GM23248 (cell line): Measurements from ENCODE around the gene NVL. TPM values are rescaled to one million over a fixed set of nuclear protein-coding genes. Genes with fewer than 3 reads are reported as not detected.
"Not testable (repeated sequence)": the region's sequence is repeated elsewhere in the genome, so short reads cannot be mapped to it uniquely, and the experiment has no call there.

ENCODE experiments used
- DNase-seq: peaks from one replicate; pipeline ENCODE4 v3.0.0-alpha.2; 2015
- H2AFZ ChIP-seq: fragments of 200-600 bp; sonication (generic); 2 replicates; pipeline ENCODE4 v1.6.1; 2016; ENCODE audit warnings: antibody characterized with exemption
- H3F3A ChIP-seq: fragments of 200-600 bp; sonication (generic); 2 replicates; pipeline ENCODE4 v1.6.1; 2016; ENCODE audit warnings: mild to moderate bottlenecking, antibody characterized with exemption, mixed run types; ENCODE audit not compliant: insufficient read depth
- H3K27ac ChIP-seq: fragments of 200-600 bp; sonication (generic); 2 replicates; pipeline ENCODE4 v1.5.1; 2016; ENCODE audit warnings: mild to moderate bottlenecking
- H3K27me3 ChIP-seq: fragments of 200-600 bp; sonication (generic); replicated peaks from 2 replicates; pipeline ENCODE4 v1.6.1; 2016; ENCODE audit warnings: mild to moderate bottlenecking; ENCODE audit not compliant: insufficient read depth
- H3K36me3 ChIP-seq: fragments of 200-600 bp; sonication (generic); 2 replicates; pipeline ENCODE4 v1.6.1; 2016; ENCODE audit warnings: low read depth, mild to moderate bottlenecking
- H3K4me1 ChIP-seq: fragments of 200-600 bp; sonication (generic); 2 replicates; pipeline ENCODE4 v1.6.1; 2016; ENCODE audit warnings: mild to moderate bottlenecking; ENCODE audit not compliant: insufficient read depth
- H3K4me2 ChIP-seq: fragments of 200-600 bp; sonication (generic); one replicate; pipeline ENCODE4 v1.6.1; 2016; ENCODE audit warnings: mild to moderate bottlenecking; ENCODE audit not compliant: unreplicated experiment
- H3K4me3 ChIP-seq: fragments of 200-600 bp; sonication (generic); 2 replicates; pipeline ENCODE4 v1.5.1; 2016; ENCODE audit warnings: mild to moderate bottlenecking
- H3K79me2 ChIP-seq: fragments of 200-600 bp; sonication (generic); 2 replicates; pipeline ENCODE4 v1.6.1; 2016; ENCODE audit warnings: mild to moderate bottlenecking; ENCODE audit not compliant: insufficient read depth
- H3K9ac ChIP-seq: fragments of 200-600 bp; sonication (generic); 2 replicates; pipeline ENCODE4 v1.6.1; 2016; ENCODE audit warnings: mild to moderate bottlenecking
- H3K9me2 ChIP-seq: fragments of 200-600 bp; sonication (generic); 2 replicates; pipeline ENCODE4 v1.6.1; 2016; ENCODE audit warnings: mixed run types, mild to moderate bottlenecking, moderate library complexity; ENCODE audit not compliant: insufficient read depth
- H3K9me3 ChIP-seq: fragments of 200-600 bp; sonication (generic); one replicate; pipeline ENCODE4 v1.6.1; 2017; ENCODE audit warnings: low read depth
- H4K20me1 ChIP-seq: fragments of 200-600 bp; sonication (generic); 2 replicates; pipeline ENCODE4 v1.6.0; 2016; ENCODE audit not compliant: insufficient read depth
- EZH2 ChIP-seq: fragments of 200-600 bp; sonication (generic); IDR thresholded peaks from 2 replicates; pipeline ENCODE4 v1.6.1; 2018; ENCODE audit warnings: antibody characterized with exemption, mild to moderate bottlenecking; ENCODE audit not compliant: insufficient read depth, poor library complexity, severe bottlenecking
- EZH2phosphoT487 ChIP-seq: fragments of 200-600 bp; sonication (generic); IDR thresholded peaks from 2 replicates; pipeline ENCODE4 v1.6.1; 2018; ENCODE audit warnings: antibody characterized with exemption, moderate library complexity, mild to moderate bottlenecking, low read depth; ENCODE audit not compliant: insufficient read depth
- WGBS, 2 experiments: methylation state at CpG; one replicate each; pipeline ENCODE4 v1.1.6; 2015 to 2017; ENCODE audit warnings: low lambda C conversion rate in 2 of 2, low coverage in 1 of 2; ENCODE audit errors: missing lambda C conversion rate in 2 of 2; 5-methylcytosine and 5-hydroxymethylcytosine counted together
- in situ Hi-C: fragments of 300-500 bp; cut with MboI; formaldehyde crosslinking; loops from 2 replicates; pipeline ENCODE4 v1.15.0; 2020
- polyA plus RNA-seq: library from polyadenylated mRNA; unstranded; fragments of >200 nt; fragmentation: Nextera tagmentation; extraction: Ambion mirVana; gene quantifications from 2 replicates; pipeline ENCODE4 v1.2.1, GENCODE V29; 2016
- total RNA-seq: library from RNA; depleted of rRNA; stranded (reverse); fragments of >200 nt; shearing (Covaris generic); gene quantifications from 2 replicates; pipeline ENCODE4 v1.2.3, GENCODE V29; 2014

NVL gene
- total and polyA plus RNA-seq, 2 experiments from 2014 or later = 17.9 to 28.3 TPM

GRCh38 chr1:224317383-224318045, 12.5 kb downstream of the NVL start:
- Histone ChIP-seq H3K4me1 (no peaks in the 10 kb centered on the region), H4K20me1 (no peaks in the 10 kb centered on the region), H2AFZ (no peak overlapping the region), H3K9ac (no peak overlapping the region), H3F3A (no peaks in the 10 kb centered on the region), H3K27me3 (no peaks in the 10 kb centered on the region), H3K79me2 (peaks cover 44% of the 10 kb centered on the region), H3K9me2 (no peaks in the 10 kb centered on the region), H3K9me3 (no peaks in the 10 kb centered on the region), H3K4me3 (no peak overlapping the region), H3K4me2 (no peak overlapping the region), H3K36me3 (peaks cover 23% of the 10 kb centered on the region), H3K27ac (no peak overlapping the region)
- TF ChIP-seq EZH2 = no peak
- no peak for TF ChIP-seq EZH2phosphoT487
- WGBS, 2 experiments = 78 to 84% methylated on average over 4 of the region's 4 CpGs
- in situ Hi-C loops = no loop called here
- DNase-seq = no peak

DNA sequence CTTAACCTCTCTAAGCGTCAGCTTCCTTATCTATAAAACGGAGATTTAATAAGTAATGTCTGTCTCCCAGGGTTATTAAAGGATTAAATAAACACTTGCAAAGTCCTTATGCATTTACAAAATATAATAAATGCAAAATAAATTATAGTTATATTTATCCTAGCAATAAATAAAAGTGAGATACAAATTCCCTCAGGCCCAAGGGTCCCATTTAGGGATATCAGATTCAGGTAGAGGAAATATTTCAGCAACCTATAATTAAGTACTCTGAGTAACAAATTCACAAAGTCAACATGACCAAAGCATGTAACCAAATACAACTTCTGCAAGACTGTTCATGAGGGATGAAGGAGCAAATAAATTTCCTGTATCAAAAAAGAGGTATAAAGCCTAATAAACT, 17.9 kb downstream of the NVL start:
- Histone ChIP-seq H2AFZ (no peak overlapping the region), H3K27me3 (no peaks in the 10 kb centered on the region), H3K4me3 (no peak overlapping the region), H3K27ac (no peak overlapping the region), H3K79me2 (peaks cover 7% of the 10 kb centered on the region; the same call in 1 of the 2 replicates), H3F3A (no peaks in the 10 kb centered on the region), H4K20me1 (no peaks in the 10 kb centered on the region), H3K9me3 (no peaks in the 10 kb centered on the region), H3K36me3 (peaks cover 33% of the 10 kb centered on the region), H3K9ac (no peak overlapping the region), H3K9me2 (no peaks in the 10 kb centered on the region), H3K4me2 (no peak overlapping the region), H3K4me1 (peaks cover 7% of the 10 kb centered on the region; the same call in 1 of the 2 replicates)
- WGBS, 2 experiments = 99 to 100% methylated on average over 2 of the region's 2 CpGs
- no peak for DNase-seq
- no peak for TF ChIP-seq EZH2phosphoT487
- no peak for TF ChIP-seq EZH2
- in situ Hi-C loops = no loop called here

DNA sequence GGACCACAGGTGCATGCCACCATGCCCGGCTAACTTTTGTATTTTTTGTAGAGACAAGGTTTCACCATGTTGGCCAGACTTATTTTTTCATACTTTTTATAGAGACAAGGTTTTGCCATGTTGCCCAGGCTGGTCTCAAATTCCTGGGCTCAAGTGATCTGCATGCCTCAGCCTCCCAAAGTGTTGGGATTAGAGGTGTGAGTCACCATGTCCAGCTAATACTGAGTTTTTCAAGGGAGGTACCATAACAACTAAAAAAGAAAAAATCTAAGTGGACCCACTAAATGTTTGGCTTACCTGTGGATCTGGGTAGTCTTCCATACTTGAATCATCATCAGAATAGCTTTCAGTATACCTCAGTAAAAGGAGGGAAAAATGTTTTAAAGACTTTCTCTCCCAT, 18.5 kb downstream of the NVL start:
- DNase-seq = peak; percentile 37
- H3K27ac ChIP-seq, H3K4me2 ChIP-seq, H3K4me3 ChIP-seq, H3F3A ChIP-seq, H3K27me3 ChIP-seq, H3K79me2 ChIP-seq, H3K4me1 ChIP-seq, H4K20me1 ChIP-seq, H2AFZ ChIP-seq, H3K9me3 ChIP-seq, H3K9me2 ChIP-seq, H3K9ac ChIP-seq, in situ Hi-C loops: not testable (repeated sequence)
- peaks cover 35% of the 10 kb centered on the region for H3K36me3 ChIP-seq
- WGBS, 2 experiments = 94 to 100% methylated on average over 1 of the region's 1 CpG

- Histone ChIP-seq H3K9ac (no peak overlapping the region), H4K20me1 (no peaks in the 10 kb centered on the region), H3K4me2 (no peak overlapping the region), H3K27me3 (no peaks in the 10 kb centered on the region), H3K4me1 (peaks cover 7% of the 10 kb centered on the region; the same call in 1 of the 2 replicates), H3K9me2 (no peaks in the 10 kb centered on the region), H3K27ac (no peak overlapping the region), H3K79me2 (peaks cover 2% of the 10 kb centered on the region; the same call in 1 of the 2 replicates), H3K4me3 (no peak overlapping the region), H2AFZ (no peak overlapping the region), H3K36me3 (peaks cover 36% of the 10 kb centered on the region), H3K9me3 (no peaks in the 10 kb centered on the region), H3F3A (no peaks in the 10 kb centered on the region)
- 97 to 98% methylated on average over 3 of the region's 3 CpGs for WGBS, 2 experiments
- DNase-seq = no peak
- no peak for TF ChIP-seq EZH2phosphoT487
- no peak for TF ChIP-seq EZH2
- in situ Hi-C loops = no loop called here
Measured at GRCh38 chr1:224308064-224308463, 21.9 kb downstream of the NVL start.

DNA sequence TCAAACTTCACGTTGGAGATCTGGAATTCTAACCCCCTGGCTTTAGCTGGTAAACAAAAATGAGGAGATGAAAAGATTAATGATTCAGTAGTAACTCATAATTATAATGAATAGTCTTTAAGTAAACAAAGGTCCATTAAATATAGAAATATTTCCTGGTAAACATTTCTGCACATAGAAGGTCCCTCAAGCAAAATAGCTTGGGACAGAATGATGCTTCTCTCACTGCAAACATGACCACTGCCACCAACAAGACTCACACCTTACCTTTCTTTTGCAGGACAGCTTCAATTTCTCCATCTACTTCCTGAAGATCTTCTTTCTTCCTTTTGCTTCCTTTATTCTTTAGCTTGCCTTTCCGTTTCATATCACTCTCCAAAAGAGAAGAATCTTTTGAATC, 25.2 kb downstream of the NVL start:
- Histone ChIP-seq H3K4me2 (no peak overlapping the region), H3K79me2 (no peaks in the 10 kb centered on the region), H3K36me3 (peaks cover 40% of the 10 kb centered on the region), H3K9me2 (no peaks in the 10 kb centered on the region), H2AFZ (no peak overlapping the region), H4K20me1 (no peaks in the 10 kb centered on the region), H3K4me1 (peaks cover 7% of the 10 kb centered on the region), H3K9me3 (no peaks in the 10 kb centered on the region), H3K9ac (no peak overlapping the region), H3K27ac (no peak overlapping the region), H3K27me3 (no peaks in the 10 kb centered on the region), H3K4me3 (no peak overlapping the region), H3F3A (peaks cover 19% of the 10 kb centered on the region)
- in situ Hi-C loops = no loop called here
- TF ChIP-seq EZH2 (no peak), EZH2phosphoT487 (no peak)
- WGBS, 2 experiments = 50 to 59% methylated on average over 2 of the region's 2 CpGs
- DNase-seq = no peak
